Measurements from ENCODE around the gene PIEZO2.

The PIEZO2 gene

DNA sequence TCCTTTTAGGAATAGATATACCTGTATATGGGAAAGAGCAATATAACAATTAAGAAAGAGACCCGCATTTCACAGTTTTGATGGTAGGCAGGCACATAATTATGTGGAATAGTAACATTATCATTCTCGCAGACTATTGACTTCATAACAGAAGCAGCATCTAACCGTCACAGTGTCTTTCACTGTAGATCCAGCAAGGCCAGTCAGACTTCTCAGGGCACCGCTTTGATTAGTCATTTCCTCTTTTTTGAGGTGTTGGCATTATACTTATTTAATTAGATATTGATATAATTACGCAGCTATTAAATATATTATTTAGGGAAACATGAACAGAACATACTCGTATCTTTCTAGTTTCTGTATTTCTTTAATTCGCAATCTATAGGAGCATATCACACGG lies 447.2 kb downstream of the PIEZO2 start:
- H4K20me1 ChIP-seq (ENCODE audit: insufficient read depth, low read length, poor library complexity, severe bottlenecking), result no peaks in the 10 kb centered on the region
- no peak overlapping the region for H3K4me3 ChIP-seq (ENCODE audit: low read length, poor library complexity, severe bottlenecking)
- no peaks in the 10 kb centered on the region for H3K9me3 ChIP-seq (ENCODE audit: insufficient read depth, low read depth, low read length)
- no peaks in the 10 kb centered on the region for H3K79me2 ChIP-seq (ENCODE audit: insufficient read depth, low read length)
- H3K9ac ChIP-seq (ENCODE audit: low read depth, low read length, poor library complexity, severe bottlenecking), result no peak overlapping the region
- no peaks in the 10 kb centered on the region for H3K36me3 ChIP-seq (ENCODE audit: insufficient read depth, low read length)
- no peaks in the 10 kb centered on the region for H3K27me3 ChIP-seq (ENCODE audit: insufficient read depth, low read length, poor library complexity, severe bottlenecking)
- no peaks in the 10 kb centered on the region for H3K9me2 ChIP-seq (replicated peaks; ENCODE audit: low read depth, low read length)
- H3F3A ChIP-seq (ENCODE audit: low read depth), result no peaks in the 10 kb centered on the region
- H3K4me2 ChIP-seq (ENCODE audit: low read depth, low read length, poor library complexity, severe bottlenecking), result no peak overlapping the region
- no peaks in the 10 kb centered on the region for H3K4me1 ChIP-seq (ENCODE audit: insufficient read depth, low read length, poor library complexity, severe bottlenecking)
- TF ChIP-seq, protein P1, sequence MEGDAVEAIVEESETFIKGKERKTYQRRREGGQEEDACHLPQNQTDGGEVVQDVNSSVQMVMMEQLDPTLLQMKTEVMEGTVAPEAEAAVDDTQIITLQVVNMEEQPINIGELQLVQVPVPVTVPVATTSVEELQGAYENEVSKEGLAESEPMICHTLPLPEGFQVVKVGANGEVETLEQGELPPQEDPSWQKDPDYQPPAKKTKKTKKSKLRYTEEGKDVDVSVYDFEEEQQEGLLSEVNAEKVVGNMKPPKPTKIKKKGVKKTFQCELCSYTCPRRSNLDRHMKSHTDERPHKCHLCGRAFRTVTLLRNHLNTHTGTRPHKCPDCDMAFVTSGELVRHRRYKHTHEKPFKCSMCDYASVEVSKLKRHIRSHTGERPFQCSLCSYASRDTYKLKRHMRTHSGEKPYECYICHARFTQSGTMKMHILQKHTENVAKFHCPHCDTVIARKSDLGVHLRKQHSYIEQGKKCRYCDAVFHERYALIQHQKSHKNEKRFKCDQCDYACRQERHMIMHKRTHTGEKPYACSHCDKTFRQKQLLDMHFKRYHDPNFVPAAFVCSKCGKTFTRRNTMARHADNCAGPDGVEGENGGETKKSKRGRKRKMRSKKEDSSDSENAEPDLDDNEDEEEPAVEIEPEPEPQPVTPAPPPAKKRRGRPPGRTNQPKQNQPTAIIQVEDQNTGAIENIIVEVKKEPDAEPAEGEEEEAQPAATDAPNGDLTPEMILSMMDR (conservative IDR thresholded peaks at IDR 0.05; ENCODE audit: low read length), result no peak
- no peak for TF ChIP-seq EZH2phosphoT487 (IDR thresholded peaks at IDR 0.05; ENCODE audit: borderline replicate concordance)
- H2AFZ ChIP-seq (ENCODE audit: low read length), result no peak overlapping the region

DNA sequence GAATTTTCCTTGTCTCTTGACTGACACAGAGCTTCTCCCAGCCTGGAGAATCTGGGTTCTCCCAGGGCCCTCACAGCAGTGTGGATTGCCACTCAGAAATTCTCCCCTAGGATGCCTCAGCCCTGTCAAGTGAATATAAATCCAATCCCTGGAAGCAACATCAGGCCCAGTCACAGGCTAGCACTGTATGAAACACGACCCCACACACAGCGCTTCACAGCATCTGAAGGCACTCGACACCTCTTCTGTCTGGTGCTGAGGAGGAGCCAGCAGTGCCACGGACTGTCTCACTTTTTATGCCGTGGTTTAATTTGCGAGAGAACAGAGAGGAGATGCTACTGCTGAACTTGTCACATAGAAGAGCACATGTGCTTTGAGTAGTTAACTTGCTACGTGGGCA lies 459.0 kb downstream of the PIEZO2 start:
- H3K9ac ChIP-seq (ENCODE audit: low read depth, low read length, poor library complexity, severe bottlenecking), result no peak overlapping the region
- TF ChIP-seq, protein P1 (conservative IDR thresholded peaks at IDR 0.05; ENCODE audit: low read length), result no peak
- TF ChIP-seq EZH2phosphoT487 (IDR thresholded peaks at IDR 0.05; ENCODE audit: borderline replicate concordance), result no peak
- no peak overlapping the region for H2AFZ ChIP-seq (ENCODE audit: low read length)

GRCh38 chr18:10690035-10690329 lies 459.4 kb downstream of the PIEZO2 start:
- no peaks in the 10 kb centered on the region for H4K20me1 ChIP-seq (ENCODE audit: insufficient read depth, low read length, poor library complexity, severe bottlenecking)
- H3K4me3 ChIP-seq (ENCODE audit: low read length, poor library complexity, severe bottlenecking), result no peak overlapping the region
- H3F3A ChIP-seq (ENCODE audit: low read depth), result no peaks in the 10 kb centered on the region
- H3K4me2 ChIP-seq (ENCODE audit: low read depth, low read length, poor library complexity, severe bottlenecking), result no peak overlapping the region
- no peaks in the 10 kb centered on the region for H3K4me1 ChIP-seq (ENCODE audit: insufficient read depth, low read length, poor library complexity, severe bottlenecking)
- H3K27me3 ChIP-seq (ENCODE audit: insufficient read depth, low read length, poor library complexity, severe bottlenecking), result no peaks in the 10 kb centered on the region
- H3K36me3 ChIP-seq (ENCODE audit: insufficient read depth, low read length), result no peaks in the 10 kb centered on the region
- TF ChIP-seq, protein P1 (conservative IDR thresholded peaks at IDR 0.05; ENCODE audit: low read length), result no peak
- no peak for TF ChIP-seq EZH2phosphoT487 (IDR thresholded peaks at IDR 0.05; ENCODE audit: borderline replicate concordance)
- no peaks in the 10 kb centered on the region for H3K9me3 ChIP-seq (ENCODE audit: insufficient read depth, low read depth, low read length)
- no peaks in the 10 kb centered on the region for H3K9me2 ChIP-seq (replicated peaks; ENCODE audit: low read depth, low read length)
- H2AFZ ChIP-seq (ENCODE audit: low read length), result no peak overlapping the region
- H3K9ac ChIP-seq (ENCODE audit: low read depth, low read length, poor library complexity, severe bottlenecking), result no peak overlapping the region
- H3K79me2 ChIP-seq (ENCODE audit: insufficient read depth, low read length), result no peaks in the 10 kb centered on the region

More for the DNA sequence above, 459.0 kb downstream of the PIEZO2 start:
- H4K20me1 ChIP-seq (ENCODE audit: insufficient read depth, low read length, poor library complexity, severe bottlenecking), result no peaks in the 10 kb centered on the region
- no peaks in the 10 kb centered on the region for H3F3A ChIP-seq (ENCODE audit: low read depth)
- H3K9me3 ChIP-seq (ENCODE audit: insufficient read depth, low read depth, low read length), result no peaks in the 10 kb centered on the region
- no peak overlapping the region for H3K4me3 ChIP-seq (ENCODE audit: low read length, poor library complexity, severe bottlenecking)
- H3K27me3 ChIP-seq (ENCODE audit: insufficient read depth, low read length, poor library complexity, severe bottlenecking), result no peaks in the 10 kb centered on the region
- H3K4me1 ChIP-seq (ENCODE audit: insufficient read depth, low read length, poor library complexity, severe bottlenecking), result no peaks in the 10 kb centered on the region
- H3K79me2 ChIP-seq (ENCODE audit: insufficient read depth, low read length), result no peaks in the 10 kb centered on the region
- H3K4me2 ChIP-seq (ENCODE audit: low read depth, low read length, poor library complexity, severe bottlenecking), result no peak overlapping the region
- H3K36me3 ChIP-seq (ENCODE audit: insufficient read depth, low read length), result no peaks in the 10 kb centered on the region
- no peaks in the 10 kb centered on the region for H3K9me2 ChIP-seq (replicated peaks; ENCODE audit: low read depth, low read length)
